ENCODE measurements around the gene SCARF2. TPM values are rescaled to one million over a fixed set of nuclear protein-coding genes. Genes with fewer than 3 reads are reported as not detected.
"Not testable (repeated sequence)": the region's sequence is repeated elsewhere in the genome, so short reads cannot be mapped to it uniquely, and the experiment has no call there.

SCARF2 gene
- total RNA-seq, 1 experiment from 2014 or later = 10.8 TPM

GRCh38 chr22:20376281-20376680, 61.3 kb downstream of the SCARF2 start:
- not testable (repeated sequence) for H3K79me2 ChIP-seq (ENCODE audit: insufficient read depth, low read length); H2BK20ac ChIP-seq (ENCODE audit: low read depth, low read length, poor library complexity, severe bottlenecking); H4K8ac ChIP-seq (replicated peaks; ENCODE audit: insufficient read length, low read depth, low read length); H4K91ac ChIP-seq (ENCODE audit: insufficient read length, low read depth, low read length); H3K36me3 Mint-ChIP-seq (ENCODE audit: insufficient read depth in 1 of 3, low read depth in 3 of 3); H2BK12ac ChIP-seq (ENCODE audit: insufficient read length, low read depth, low read length); H3K79me1 ChIP-seq (ENCODE audit: insufficient read depth, low read depth, low read length, poor library complexity, severe bottlenecking); H3K27me3 ChIP-seq (ENCODE audit: insufficient read depth, low read length); H2AK5ac ChIP-seq (ENCODE audit: insufficient read length, low read length); H4K5ac ChIP-seq (ENCODE audit: insufficient read length, low read depth, low read length); H3K9ac ChIP-seq (ENCODE audit: extremely low read depth, insufficient read length, low read length); H3T11ph ChIP-seq (ENCODE audit: low read length); H3K56ac ChIP-seq (ENCODE audit: insufficient read length, low read depth, low read length); H3K27ac ChIP-seq (ENCODE audit: insufficient read length, low read depth, low read length); H3K27ac Mint-ChIP-seq; H2BK15ac ChIP-seq (ENCODE audit: low read depth, low read length); H3K4me1 ChIP-seq (ENCODE audit: insufficient read depth, low read length); H3K18ac ChIP-seq (ENCODE audit: insufficient read length, low read depth, low read length); H3K14ac ChIP-seq (ENCODE audit: insufficient read depth, low read length); H3K4ac ChIP-seq (ENCODE audit: low read depth, low read length); H4K20me1 ChIP-seq (ENCODE audit: control insufficient read depth, insufficient read depth, insufficient read length); H3K23me2 ChIP-seq (ENCODE audit: insufficient read length, low read depth, low read length, poor library complexity, severe bottlenecking); H3K9me3 Mint-ChIP-seq; H3K4me3 Mint-ChIP-seq; H2BK120ac ChIP-seq (ENCODE audit: low read depth, low read length, poor library complexity, severe bottlenecking); H3K4me2 ChIP-seq (ENCODE audit: insufficient read depth, insufficient read length, low read length); H3K23ac ChIP-seq (ENCODE audit: insufficient read length, low read depth, low read length); H2AFZ ChIP-seq (ENCODE audit: low read length); H2BK5ac ChIP-seq (ENCODE audit: insufficient read length, low read length); H3K9me3 ChIP-seq (ENCODE audit: control insufficient read depth, low read depth, low read length)
- DNase-seq = peak; percentile 3
- H3K27me3 Mint-ChIP-seq (ENCODE audit: low read depth) = peaks cover 27% of the 10 kb centered on the region
- no CpG with 5 or more reads among the region's 8 CpGs for WGBS (ENCODE audit: extremely low coverage, insufficient read length, low lambda C conversion rate)
- H3K4me1 Mint-ChIP-seq = peaks cover 16 to 17% of the 10 kb centered on the region in 2 experiments

Other genes starting within 250 kb of the SCARF2 start
- gene RTN4R, start 169.5 kb downstream of the SCARF2 start, total RNA-seq (2021) = 18.3 and 19.0 TPM in 2 replicates
- gene DGCR6L, start 117.8 kb downstream of the SCARF2 start, total RNA-seq (2021) = 38.6 and 40.4 TPM in 2 replicates
- 29.8 and 34.3 TPM in 2 replicates for gene ZNF74, start 43.7 kb downstream of the SCARF2 start, total RNA-seq (2021)
- 11.9 and 12.7 TPM in 2 replicates for gene KLHL22, start 58.0 kb upstream of the SCARF2 start, total RNA-seq (2021)
- 46.0 and 47.4 TPM in 2 replicates for gene MED15, start 69.8 kb upstream of the SCARF2 start, total RNA-seq (2021)